SH-SY5Y (cell line): ENCODE measurements around the gene CYTL1.

ENCODE experiments used
- GATA2 ChIP-seq: IDR thresholded peaks from 2 replicates; pipeline ENCODE4 v1.6.1; 2011; ENCODE audit warnings: mild to moderate bottlenecking, low read depth, low read length
- GATA3 ChIP-seq: IDR thresholded peaks from 2 replicates; pipeline ENCODE4 v1.6.1; 2011; ENCODE audit warnings: low read depth, mild to moderate bottlenecking, low read length, moderate library complexity

DNA sequence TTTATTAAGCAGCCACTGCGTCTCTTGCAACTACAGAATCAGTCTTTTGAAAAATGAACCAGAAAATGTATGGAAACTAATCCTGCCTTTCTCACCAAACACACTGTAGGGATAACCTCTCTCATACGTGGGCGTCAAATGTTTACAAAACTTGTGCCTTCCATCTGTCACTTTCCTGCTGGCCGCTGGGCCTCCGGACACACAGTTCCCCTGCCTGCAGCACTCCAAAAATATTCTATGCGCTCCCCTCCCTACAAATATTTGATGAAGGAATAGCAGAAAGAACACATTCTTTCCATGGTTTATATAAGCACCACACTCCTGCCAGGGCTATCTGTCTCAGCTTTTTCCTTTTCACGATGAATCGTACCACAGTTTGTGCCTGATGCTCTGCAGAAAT, 14.9 kb upstream of the CYTL1 start:
- TF ChIP-seq GATA2 = no peak
- TF ChIP-seq GATA3 = no peak
